Left kidney (tissue), 2 donors: ENCODE results near the gene BPIFB3. TPM values are rescaled to one million over a fixed set of nuclear protein-coding genes. Genes with fewer than 3 reads are reported as not detected.
"Not testable (repeated sequence)": the region's sequence is repeated elsewhere in the genome, so short reads cannot be mapped to it uniquely, and the experiment has no call there.

Source experiments
- DNase-seq: peaks from one replicate; pipeline ENCODE4 v3.0.0-alpha.2; 2013
- polyA plus RNA-seq: library from polyadenylated mRNA; unstranded; fragments of 120-200 nt; gene quantifications from one replicate; pipeline ENCODE4 v1.2.1, GENCODE V29; 2013; ENCODE audit not compliant: insufficient read length

Gene BPIFB3
- polyA plus RNA-seq, 1 donor = not detected

- DNase-seq = no peak
Measured at GRCh38 chr20:33028875-33029274, 24.8 kb upstream of the BPIFB3 start.

GRCh38 chr20:33030076-33030475 is 23.6 kb upstream of the BPIFB3 start:
- no peak for DNase-seq

- DNase-seq = no peak
Measured at GRCh38 chr20:33030569-33030968, 23.1 kb upstream of the BPIFB3 start.

GRCh38 chr20:33031531-33031930 is 22.2 kb upstream of the BPIFB3 start, which contains the start of gene BPIFB6:
Gene BPIFB6 (plus strand): TSS chr20:33031648. CDS start chr20:33031648, 0 bp downstream.
- no peak for DNase-seq

- no peak for DNase-seq
Measured at GRCh38 chr20:33032555-33032954, 21.1 kb upstream of the BPIFB3 start.

- no peak for DNase-seq
Measured at GRCh38 chr20:33033381-33033780, 20.3 kb upstream of the BPIFB3 start.

- no peak for DNase-seq
Measured at GRCh38 chr20:33034115-33034514, 19.6 kb upstream of the BPIFB3 start.

- no peak for DNase-seq
Measured at GRCh38 chr20:33034901-33035492, 18.7 kb upstream of the BPIFB3 start.

- no peak for DNase-seq
Measured at GRCh38 chr20:33037456-33037855, 16.2 kb upstream of the BPIFB3 start.

- DNase-seq = no peak
Measured at GRCh38 chr20:33038243-33038642, 15.5 kb upstream of the BPIFB3 start.

GRCh38 chr20:33042430-33042829 is 11.3 kb upstream of the BPIFB3 start:
- no peak for DNase-seq

GRCh38 chr20:33042983-33043730 is 10.5 kb upstream of the BPIFB3 start:
- no peak for DNase-seq

- DNase-seq = no peak
Measured at GRCh38 chr20:33043731-33044181, 9.9 kb upstream of the BPIFB3 start.

GRCh38 chr20:33045129-33045721 is 8.5 kb upstream of the BPIFB3 start:
- DNase-seq = not testable (repeated sequence)

- DNase-seq = no peak
Measured at GRCh38 chr20:33046412-33046811, 7.3 kb upstream of the BPIFB3 start.

- no peak for DNase-seq
Measured at GRCh38 chr20:33051333-33051732, 2.4 kb upstream of the BPIFB3 start.

- no peak for DNase-seq
Measured at GRCh38 chr20:33054381-33054780, 678 bp downstream of the BPIFB3 start.

- DNase-seq = no peak
Measured at GRCh38 chr20:33054791-33055190, 1.1 kb downstream of the BPIFB3 start.

- no peak for DNase-seq
Measured at GRCh38 chr20:33059136-33059535, 5.4 kb downstream of the BPIFB3 start.

- no peak for DNase-seq
Measured at GRCh38 chr20:33059741-33060390, 6.2 kb downstream of the BPIFB3 start.

- DNase-seq = no peak
Measured at GRCh38 chr20:33061658-33062028, 7.9 kb downstream of the BPIFB3 start.

GRCh38 chr20:33062105-33062824 is 8.6 kb downstream of the BPIFB3 start:
- no peak for DNase-seq
